Measurements from ENCODE around the gene IDH2. TPM values are rescaled to one million over a fixed set of nuclear protein-coding genes. Genes with fewer than 3 reads are reported as not detected.
A peak's percentile ranks its signal among the peaks of the same experiment; 100 is the strongest.

IDH2 gene
- polyA plus RNA-seq, 1 experiment = 84.2 TPM

GRCh38 chr15:90037511-90037860 lies 64.8 kb downstream of the IDH2 start:
- CTCF ChIA-PET = no interaction called here
- H3K9me3 ChIP-seq (ENCODE audit: control insufficient read depth, insufficient read depth, low read length) = no peaks in the 10 kb centered on the region; the same call in 1 of the 2 replicates
- H3K27me3 ChIP-seq (ENCODE audit: control insufficient read depth, insufficient read depth, low read length) = no peaks in the 10 kb centered on the region
- POLR2A ChIA-PET = interaction anchor here (0.9 to 1.3 kb wide), 2 partner anchors 33 to 36 kb away, joined by 3 read pairs; partner anchors contain the start of gene ZNF710
- no peak for TF ChIP-seq CTCF (IDR thresholded peaks at IDR 0.05; ENCODE audit: low read depth, low read length)
- H3K27ac ChIP-seq (ENCODE audit: low read depth, low read length) = peak overlapping the region; percentile 65
- peak; percentile 37 for DNase-seq (ENCODE audit: low read depth, low spot score)
- H3K4me3 ChIP-seq (ENCODE audit: low read depth, low read length) = no peak overlapping the region

- Histone ChIP-seq H3K27ac (ENCODE audit: low read depth, low read length) (peak overlapping the region; percentile 43), H3K4me3 (ENCODE audit: low read depth, low read length) (no peak overlapping the region), H3K9me3 (ENCODE audit: control insufficient read depth, insufficient read depth, low read length) (no peaks in the 10 kb centered on the region; the same call in 1 of the 2 replicates), H3K27me3 (ENCODE audit: control insufficient read depth, insufficient read depth, low read length) (no peaks in the 10 kb centered on the region)
- CTCF ChIA-PET = interaction anchor here (0.8 kb wide), 1 partner anchor 347 kb away, joined by 3 read pairs; no protein-coding TSS in a partner anchor
- DNase-seq (ENCODE audit: low read depth, low spot score) = no peak
- POLR2A ChIA-PET = interaction anchor here (0.9 to 1.3 kb wide), 2 partner anchors 33 to 36 kb away, joined by 3 read pairs; partner anchors contain the start of gene ZNF710
- TF ChIP-seq CTCF (IDR thresholded peaks at IDR 0.05; ENCODE audit: low read depth, low read length) = no peak
These were observed 65.3 kb downstream of the IDH2 start for GRCh38 chr15:90036806-90037510.

GRCh38 chr15:90036343-90036742 lies 65.9 kb downstream of the IDH2 start:
- no peaks in the 10 kb centered on the region for H3K27me3 ChIP-seq (ENCODE audit: control insufficient read depth, insufficient read depth, low read length)
- POLR2A ChIA-PET = no interaction called here
- no peak for TF ChIP-seq CTCF (IDR thresholded peaks at IDR 0.05; ENCODE audit: low read depth, low read length)
- H3K9me3 ChIP-seq (ENCODE audit: control insufficient read depth, insufficient read depth, low read length) = no peaks in the 10 kb centered on the region; the same call in 1 of the 2 replicates
- CTCF ChIA-PET = interaction anchor here (0.8 kb wide), 1 partner anchor 347 kb away, joined by 3 read pairs; no protein-coding TSS in a partner anchor
- no peak for DNase-seq (ENCODE audit: low read depth, low spot score)
- H3K27ac ChIP-seq (ENCODE audit: low read depth, low read length) = no peak overlapping the region
- no peak overlapping the region for H3K4me3 ChIP-seq (ENCODE audit: low read depth, low read length)

- ChIA-PET POLR2A (no interaction called here), CTCF (no interaction called here)
- no peak for TF ChIP-seq CTCF (IDR thresholded peaks at IDR 0.05; ENCODE audit: low read depth, low read length)
- H3K27ac ChIP-seq (ENCODE audit: low read depth, low read length) = no peak overlapping the region
- no peak overlapping the region for H3K4me3 ChIP-seq (ENCODE audit: low read depth, low read length)
- DNase-seq (ENCODE audit: low read depth, low spot score) = no peak
- no peaks in the 10 kb centered on the region; the same call in 1 of the 2 replicates for H3K9me3 ChIP-seq (ENCODE audit: control insufficient read depth, insufficient read depth, low read length)
- H3K27me3 ChIP-seq (ENCODE audit: control insufficient read depth, insufficient read depth, low read length) = no peaks in the 10 kb centered on the region
These were observed 66.4 kb downstream of the IDH2 start for GRCh38 chr15:90035840-90036230.

- H3K27me3 ChIP-seq (ENCODE audit: control insufficient read depth, insufficient read depth, low read length) = no peaks in the 10 kb centered on the region
- no peaks in the 10 kb centered on the region; the same call in 1 of the 2 replicates for H3K9me3 ChIP-seq (ENCODE audit: control insufficient read depth, insufficient read depth, low read length)
- no peak for DNase-seq (ENCODE audit: low read depth, low spot score)
- ChIA-PET POLR2A (interaction anchor here (0.6 kb wide), 1 partner anchor 36 kb away, joined by 5 read pairs; no protein-coding TSS in a partner anchor), CTCF (no interaction called here)
- H3K27ac ChIP-seq (ENCODE audit: low read depth, low read length) = no peak overlapping the region
- TF ChIP-seq CTCF (IDR thresholded peaks at IDR 0.05; ENCODE audit: low read depth, low read length) = no peak
- no peak overlapping the region for H3K4me3 ChIP-seq (ENCODE audit: low read depth, low read length)
These were observed 67.0 kb downstream of the IDH2 start for GRCh38 chr15:90035095-90035839.

Data from AG04450 (cell line).